A549 (cell line): Measurements from ENCODE around the gene PKD2. TPM values are rescaled to one million over a fixed set of nuclear protein-coding genes. Genes with fewer than 3 reads are reported as not detected.
A peak's percentile ranks its signal among the peaks of the same experiment; 100 is the strongest.

Source experiments
- ATAC-seq, 2 experiments: fragments of 200-7000 bp in 1 of 2; fragments of >200 bp in 1 of 2; cut with Nextera tagmentation in 1 of 2; cut with Tn5 transposase in 1 of 2; 3 replicates each; pipeline versions ENCODE4 v1.8.0 to v1.9.1; 2018 to 2020; ENCODE audit warnings: mild to moderate bottlenecking in 1 of 2, moderate library complexity in 1 of 2
- CTCF ChIA-PET: fragments of 300-600 bp; sonication (Branson Sonifier 250); formaldehyde crosslinking; extraction: SDS; loops from one replicate; lab custom pipeline; 2021; ENCODE audit warnings: antibody characterized with exemption, inconsistent platforms; lab: Yijun Ruan, JAX
- POLR2A ChIA-PET: fragments of 350-600 bp; formaldehyde crosslinking; extraction: SDS; loops from one replicate; lab custom pipeline; 2021; ENCODE audit warnings: antibody characterized with exemption, inconsistent platforms; lab: Yijun Ruan, JAX
- DNase-seq, 2 experiments: peaks; one replicate each; pipeline versions ENCODE4 v3.0.0 to v3.0.0-alpha.2; 2011 to 2016; ENCODE audit warnings: low read depth in 1 of 2, low spot score in 1 of 2
- FAIRE-seq: peaks from 2 replicates; lab custom pipeline; 2011; peaks lifted over from hg19 to GRCh38; lab: Jason Lieb, UNC
- H3K27ac ChIP-seq, 2 experiments: fragments of >200 bp; sonication (Bioruptor Twin); formaldehyde crosslinking; 3 replicates each; pipeline ENCODE4 v1.5.1; 2016 to 2017
- H3K4me1 ChIP-seq: fragments of >200 bp; sonication (Bioruptor Twin); formaldehyde crosslinking; 3 replicates; pipeline ENCODE4 v1.6.1; 2016
- H3K4me2 ChIP-seq: fragments of >200 bp; sonication (Bioruptor Twin); formaldehyde crosslinking; 3 replicates; pipeline ENCODE4 v1.6.1; 2016
- H3K4me3 ChIP-seq: fragments of >200 bp; sonication (Bioruptor Twin); formaldehyde crosslinking; 3 replicates; pipeline ENCODE4 v1.5.1; 2016
- H3K9me3 ChIP-seq: fragments of >200 bp; sonication (Bioruptor Twin); formaldehyde crosslinking; 3 replicates; pipeline ENCODE4 v1.6.1; 2016
- BCL3 ChIP-seq: fragments of >200 bp; sonication (Bioruptor Twin); formaldehyde crosslinking; IDR thresholded peaks from 3 replicates; pipeline ENCODE4 v1.6.1; 2016
- CHD2 ChIP-seq: fragments of 150-350 bp; IDR thresholded peaks from 2 replicates; pipeline ENCODE4 v1.6.1; 2014; ENCODE audit warnings: low read length; ENCODE audit not compliant: partially characterized antibody
- EHMT2 ChIP-seq: fragments of 200-600 bp; sonication (generic); IDR thresholded peaks from 2 replicates; pipeline ENCODE4 v1.6.1; 2016; ENCODE audit warnings: antibody characterized with exemption, low read depth, mild to moderate bottlenecking, moderate library complexity
- ELK1 ChIP-seq: fragments of 150-350 bp; IDR thresholded peaks from 2 replicates; pipeline ENCODE4 v1.6.1; 2014; ENCODE audit warnings: low read depth, mild to moderate bottlenecking, low read length
- FOSB ChIP-seq: fragments of 250-450 bp; sonication (Bioruptor Pico); IDR thresholded peaks from 2 replicates; pipeline ENCODE4 v1.5.0; 2020; ENCODE audit warnings: mild to moderate bottlenecking, moderate library complexity
- HMGXB4 ChIP-seq: fragments of 250-450 bp; sonication (Bioruptor Pico); IDR thresholded peaks from 2 replicates; pipeline ENCODE4 v1.5.0; 2021; ENCODE audit warnings: mild to moderate bottlenecking, moderate library complexity, borderline replicate concordance
- HOXB13 ChIP-seq: fragments of 250-450 bp; sonication (Bioruptor Pico); IDR thresholded peaks from 2 replicates; pipeline ENCODE4 v1.5.0; 2020; ENCODE audit warnings: low read depth, mild to moderate bottlenecking, moderate library complexity
- MAFK ChIP-seq: fragments of 450-650 bp; IDR thresholded peaks from 2 replicates; pipeline ENCODE4 v1.6.1; 2014; ENCODE audit not compliant: partially characterized antibody
- MAX ChIP-seq: IDR thresholded peaks from 2 replicates; pipeline ENCODE4 v1.6.1; 2012
- POLR2AphosphoS2 ChIP-seq: conservative IDR thresholded peaks from 2 replicates; pipeline ENCODE4 v1.6.1; 2012; ENCODE audit warnings: low read length, improper control_type of control experiment, inconsistent platforms
- RAD21 ChIP-seq, 2 experiments: fragments of >200 bp in 1 of 2; sonication (Bioruptor Twin) in 1 of 2; formaldehyde crosslinking in 1 of 2; IDR thresholded peaks in 1 of 2; conservative IDR thresholded peaks in 1 of 2; 2 replicates in 1 of 2; 3 replicates in 1 of 2; pipeline ENCODE4 v1.6.1; 2012 to 2018; ENCODE audit warnings: inconsistent platforms in 1 of 2
- RARB ChIP-seq: fragments of 250-450 bp; sonication (Bioruptor Pico); IDR thresholded peaks from 2 replicates; pipeline ENCODE4 v1.8.0; 2021; ENCODE audit warnings: mild to moderate bottlenecking, moderate library complexity
- REST ChIP-seq: fragments of 200-600 bp; sonication (generic); IDR thresholded peaks from 2 replicates; pipeline ENCODE4 v1.6.1; 2016; ENCODE audit warnings: antibody characterized with exemption, mild to moderate bottlenecking, moderate library complexity
- RNF2 ChIP-seq: fragments of 200-600 bp; sonication (generic); IDR thresholded peaks from 2 replicates; pipeline ENCODE4 v1.6.1; 2016; ENCODE audit warnings: low read depth, mild to moderate bottlenecking, antibody characterized with exemption, moderate library complexity, borderline replicate concordance
- SMC3 ChIP-seq: fragments of >200 bp; sonication (Bioruptor Twin); formaldehyde crosslinking; IDR thresholded peaks from 3 replicates; pipeline ENCODE4 v1.6.1; 2018; ENCODE audit warnings: inconsistent platforms
- TFCP2L1 ChIP-seq: fragments of 250-450 bp; sonication (Bioruptor Pico); IDR thresholded peaks from 2 replicates; pipeline ENCODE4 v1.5.0; 2021; ENCODE audit warnings: mild to moderate bottlenecking
- USF2 ChIP-seq: fragments of 450-650 bp; IDR thresholded peaks from 2 replicates; pipeline ENCODE4 v1.6.1; 2014; ENCODE audit warnings: antibody characterized with exemption
- WGBS: methylation state at CpG from one replicate; pipeline ENCODE4 v1.1.6; 2017; ENCODE audit errors: missing lambda C conversion rate; 5-methylcytosine and 5-hydroxymethylcytosine counted together
- polyA plus RNA-seq, 4 experiments: library from polyadenylated mRNA; depleted of rRNA in 3 of 4; stranded (reverse); fragments of >200 nt; fragmentation: RNase III in 1 of 4; extraction: RNeasy Plus Mini Kit Qiagen cat#74134 plus additional on column Dnase treatment in 1 of 4; gene quantifications; 2 replicates in 3 of 4; 3 replicates in 1 of 4; pipeline ENCODE4 v1.2.3, GENCODE V29; 2011 to 2017

PKD2 gene
- polyA plus RNA-seq, 2 of the 4 experiments (the other 2 are of a cell fraction), result 39.4 to 57.6 TPM

- DNase-seq (no peak), ATAC-seq (no peak), FAIRE-seq (no peak)
- no peak overlapping the region for H3K4me2 ChIP-seq
- 61% methylated on average over 3 of the region's 3 CpGs for WGBS
- POLR2A ChIA-PET, result no interaction called here
- H3K4me3 ChIP-seq, result no peak overlapping the region
- CTCF ChIA-PET, result interaction anchor here (0.6 to 1.5 kb wide), 5 partner anchors 31 to 704 kb away, joined by 3 to 4 read pairs (median 3); no protein-coding TSS in a partner anchor
- H3K27ac ChIP-seq, result no peak overlapping the region
- no peaks in the 10 kb centered on the region for H3K9me3 ChIP-seq
- 0 out of 3 replicates have a peak, but pooled peaks cover 2% of the 10 kb centered on the region for H3K4me1 ChIP-seq
- no peak for TF ChIP-seq POLR2AphosphoS2
- TF ChIP-seq TFCP2L1 (CRISPR knock-in tag), result no peak
- TF ChIP-seq USF2, result no peak
- no peak for TF ChIP-seq BCL3
- TF ChIP-seq FOSB, result no peak
- TF ChIP-seq HOXB13 (CRISPR knock-in tag), result no peak
- TF ChIP-seq MAX, result no peak
- TF ChIP-seq ELK1, result no peak
- no peak for TF ChIP-seq EHMT2
- TF ChIP-seq HMGXB4, result no peak
- no peak for TF ChIP-seq MAFK
- no peak for TF ChIP-seq REST
- TF ChIP-seq CHD2, result no peak
Measured at GRCh38 chr4:88001871-88002270, 5.6 kb upstream of the PKD2 start.

- ChIA-PET CTCF (no interaction called here), POLR2A (no interaction called here)
- no peak for FAIRE-seq
- no peaks in the 10 kb centered on the region for H3K9me3 ChIP-seq
- peak in 1 of 2 experiments; percentile 18 for DNase-seq
- no peak overlapping the region for H3K4me3 ChIP-seq
- H3K4me1 ChIP-seq, result 0 out of 3 replicates have a peak, but pooled peaks cover 3% of the 10 kb centered on the region
- H3K4me2 ChIP-seq, result no peak overlapping the region
- H3K27ac ChIP-seq, result no peak overlapping the region
- ATAC-seq, result no peak
- TF ChIP-seq RARB (no peak), SMC3 (no peak), USF2 (no peak), RNF2 (no peak), RAD21 (conservative IDR thresholded peaks at IDR 0.05 in 1 of 2, IDR thresholded peaks at IDR 0.05 in 1 of 2) (no peak)
- 83% methylated on average over 4 of the region's 4 CpGs for WGBS
Measured at GRCh38 chr4:88002786-88003185, 4.6 kb upstream of the PKD2 start.
